T-helper 2 cell (primary cell): ENCODE results near the gene KREMEN1.
A peak's percentile ranks its signal among the peaks of the same experiment; 100 is the strongest.

ENCODE experiments used
- DNase-seq, 5 experiments: peaks; one replicate each; pipeline versions ENCODE4 v3.0.0 to v3.0.0-alpha.2; 2012 to 2022

Gene KREMEN1

DNA sequence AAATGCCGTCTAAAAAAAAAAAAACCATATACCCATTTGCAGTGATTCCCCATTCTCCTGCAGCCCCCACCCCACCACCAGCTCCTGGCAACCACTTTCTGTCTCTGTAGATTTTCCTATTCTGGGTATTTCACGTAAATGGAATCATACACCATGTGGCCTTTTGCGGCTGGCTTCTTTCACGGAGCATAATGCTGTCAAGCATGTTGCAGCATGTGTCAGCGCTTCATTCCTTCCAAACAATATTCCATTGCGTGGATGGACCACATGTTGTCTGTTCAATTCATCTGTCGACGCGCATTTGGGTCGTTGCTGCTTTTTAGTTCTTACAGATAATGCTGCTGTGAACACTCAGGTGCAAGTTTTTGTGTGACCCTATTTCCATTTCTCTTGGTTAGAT lies 118.1 kb downstream of the KREMEN1 start:
- no peak for DNase-seq

DNA sequence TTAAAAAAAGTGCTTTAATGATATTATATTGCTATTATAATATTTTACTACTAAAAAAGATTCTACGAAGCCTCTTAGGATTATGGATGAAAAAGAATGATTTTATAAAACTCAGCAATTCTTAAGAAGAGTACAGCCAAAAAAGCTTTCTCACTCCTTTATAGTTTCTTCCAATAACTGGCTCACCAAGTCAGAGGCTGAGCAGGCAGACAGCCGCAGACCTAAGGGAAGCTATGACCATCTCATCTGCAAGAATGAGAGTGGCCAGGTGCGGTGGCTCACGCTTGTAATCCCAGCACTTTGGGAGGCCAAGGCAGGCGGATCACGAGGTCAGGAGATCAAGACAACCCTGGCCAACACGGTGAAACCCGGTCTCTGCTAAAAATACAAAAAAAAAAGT lies 120.2 kb downstream of the KREMEN1 start:
- no peak for DNase-seq

DNA sequence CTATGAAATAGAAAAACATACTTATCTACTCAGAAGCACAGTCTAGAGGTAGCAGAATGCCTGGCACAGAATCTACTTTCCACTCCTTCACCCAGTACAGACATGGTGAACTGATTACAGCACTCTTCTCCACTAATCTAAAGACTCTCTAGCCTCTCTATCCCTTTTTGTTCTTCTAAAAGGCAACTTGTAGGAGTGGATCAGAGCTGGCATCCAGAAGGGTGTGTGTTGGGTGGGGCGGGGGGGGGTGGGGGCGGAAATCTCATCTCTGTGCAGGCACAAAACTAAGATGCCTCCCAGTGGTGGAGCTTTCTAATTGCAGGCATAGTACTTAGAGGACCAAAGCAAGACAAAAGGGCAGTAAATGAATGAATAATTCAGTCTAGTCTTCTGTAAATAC lies 121.3 kb downstream of the KREMEN1 start:
- no peak for DNase-seq

DNA sequence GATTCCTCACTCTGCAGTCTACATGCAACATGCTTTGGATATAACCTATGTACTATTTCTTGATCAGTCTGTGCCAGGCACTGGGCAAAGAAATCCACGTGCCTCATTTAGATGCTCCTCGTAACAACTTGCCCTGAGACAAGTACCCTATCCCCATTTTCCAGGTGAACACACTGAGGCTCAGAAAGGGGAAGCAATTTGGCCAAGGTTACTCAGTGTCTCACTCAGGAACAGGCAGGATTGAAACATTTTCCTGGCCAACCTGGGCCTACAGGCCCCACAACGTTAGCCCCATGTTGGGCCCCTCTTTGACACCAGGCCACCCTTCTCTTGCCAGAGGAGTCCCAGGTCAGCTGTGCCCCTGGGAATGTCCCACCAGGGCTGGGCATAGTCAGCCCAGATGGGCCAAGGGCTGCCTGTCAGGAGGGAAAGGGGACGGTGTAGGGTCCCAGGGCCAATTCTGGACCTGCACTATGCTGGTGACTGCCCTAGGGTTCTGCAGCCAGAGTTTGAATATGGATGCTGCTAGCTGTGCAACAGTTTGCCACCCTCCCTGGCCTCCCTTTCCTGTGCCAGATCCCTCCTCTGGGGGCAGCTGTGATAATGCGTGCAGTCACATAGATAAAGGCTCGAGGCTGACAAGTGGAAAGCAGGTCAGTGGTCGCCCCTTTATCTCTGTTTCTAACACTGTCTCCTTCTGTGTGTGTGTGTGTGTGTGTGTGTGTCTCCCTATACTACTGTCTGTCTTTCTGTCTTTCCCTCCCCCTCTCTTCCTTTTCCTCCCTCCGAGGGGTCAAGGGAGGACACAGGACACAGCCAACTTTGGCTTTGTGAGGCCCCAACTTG lies 122.5 kb downstream of the KREMEN1 start:
- no peak for DNase-seq

DNA sequence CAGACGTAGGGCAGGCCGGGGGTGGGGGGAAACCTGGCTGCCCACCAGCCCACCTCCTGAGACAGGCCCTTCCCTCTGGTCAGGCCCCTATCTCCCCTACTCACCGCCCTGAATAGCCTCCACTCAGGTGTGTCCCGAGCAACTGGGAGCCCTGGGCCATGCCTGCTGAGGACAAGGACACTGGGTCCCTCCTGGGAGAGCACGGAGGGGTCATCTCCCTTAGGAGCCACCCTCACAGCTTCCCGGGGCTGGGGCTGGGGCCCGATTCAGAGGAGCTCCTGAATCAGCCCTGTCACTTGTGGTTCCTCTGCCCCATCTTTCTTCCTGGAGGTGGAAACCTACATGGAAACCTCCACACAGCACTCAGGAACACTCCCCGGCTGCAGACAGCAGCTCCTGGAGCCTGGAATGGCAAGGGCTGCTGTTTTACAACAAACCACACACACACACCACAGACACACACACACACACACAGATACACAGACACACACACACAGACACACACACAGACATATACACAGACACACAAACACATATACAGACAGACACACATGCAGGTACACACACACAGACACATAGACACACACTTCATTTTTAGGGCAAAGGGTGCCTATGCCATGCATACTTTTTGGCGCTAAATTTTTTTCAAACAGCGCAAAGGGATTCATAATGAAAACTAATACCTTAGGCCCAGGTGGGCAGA lies 123.3 kb downstream of the KREMEN1 start:
- no peak for DNase-seq

DNA sequence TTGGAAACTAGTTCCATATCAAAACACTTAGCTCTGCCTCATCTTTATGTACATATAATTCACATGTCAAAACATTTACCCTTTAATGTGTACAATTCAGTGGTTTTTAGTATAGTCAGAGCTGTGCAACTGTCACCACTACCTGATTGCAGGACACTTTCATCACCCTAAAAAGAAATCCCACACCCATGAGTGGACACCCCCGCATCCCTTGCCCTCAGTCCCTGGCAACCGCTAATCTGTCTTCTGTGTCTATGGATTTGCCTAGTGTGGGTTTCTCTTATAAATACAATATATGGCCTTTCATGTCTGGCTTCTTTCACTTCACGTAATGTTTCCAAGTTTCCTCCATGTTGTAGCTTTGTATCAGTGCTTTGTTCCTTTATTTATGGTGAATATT lies 124.3 kb downstream of the KREMEN1 start:
- no peak for DNase-seq

DNA sequence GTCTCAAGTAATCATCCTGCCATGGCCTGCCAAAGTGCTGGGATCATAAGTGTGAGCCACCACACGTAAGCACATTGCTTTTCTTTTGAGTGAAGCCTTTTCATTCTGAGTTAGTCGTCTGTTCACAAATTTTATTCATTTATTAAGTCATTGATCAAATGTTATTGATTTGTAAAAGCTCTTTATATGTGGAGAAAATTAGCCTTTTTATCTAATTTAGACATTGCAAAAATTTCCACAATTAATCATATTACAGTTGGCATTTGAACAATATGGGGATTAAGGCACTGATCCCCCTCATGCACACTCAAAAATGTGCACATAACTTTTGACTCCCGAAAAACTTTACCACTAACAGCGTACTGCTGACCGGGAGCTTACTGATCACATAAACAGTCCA lies 125.4 kb downstream of the KREMEN1 start:
- DNase-seq: no peak

DNA sequence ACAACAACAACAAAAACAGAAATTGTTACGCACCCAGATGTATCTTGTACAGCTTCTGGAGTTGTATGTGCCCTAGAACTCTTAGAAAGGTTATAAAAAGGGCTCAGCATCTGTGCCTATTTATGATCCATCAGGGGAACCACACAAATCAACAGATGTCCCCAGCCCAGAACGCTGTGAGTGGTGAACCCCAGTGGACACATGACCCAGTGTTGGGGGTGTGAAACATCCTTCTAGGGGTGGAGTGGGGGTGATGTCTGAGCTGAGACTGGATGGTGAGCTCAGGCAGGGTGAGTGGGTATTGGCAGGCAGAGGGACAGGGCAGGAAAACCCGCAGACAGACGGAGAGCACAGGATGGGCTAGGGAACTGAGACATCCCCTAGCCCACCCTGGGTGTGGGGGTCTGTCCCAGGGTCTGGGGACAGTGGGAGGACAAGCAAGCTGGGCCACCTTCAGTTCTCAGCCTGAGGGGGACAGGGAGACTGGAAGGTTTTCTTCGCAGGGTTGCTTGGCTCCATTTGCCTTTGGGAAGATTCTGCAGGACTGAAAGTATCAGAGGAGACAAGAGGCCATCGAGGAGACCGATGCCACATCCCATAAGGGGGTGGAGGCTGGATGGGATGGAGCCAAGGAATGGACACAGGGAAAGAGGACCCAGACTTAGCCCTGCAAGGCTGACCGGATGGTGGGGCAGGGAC lies 127.0 kb downstream of the KREMEN1 start:
- no peak for DNase-seq

DNA sequence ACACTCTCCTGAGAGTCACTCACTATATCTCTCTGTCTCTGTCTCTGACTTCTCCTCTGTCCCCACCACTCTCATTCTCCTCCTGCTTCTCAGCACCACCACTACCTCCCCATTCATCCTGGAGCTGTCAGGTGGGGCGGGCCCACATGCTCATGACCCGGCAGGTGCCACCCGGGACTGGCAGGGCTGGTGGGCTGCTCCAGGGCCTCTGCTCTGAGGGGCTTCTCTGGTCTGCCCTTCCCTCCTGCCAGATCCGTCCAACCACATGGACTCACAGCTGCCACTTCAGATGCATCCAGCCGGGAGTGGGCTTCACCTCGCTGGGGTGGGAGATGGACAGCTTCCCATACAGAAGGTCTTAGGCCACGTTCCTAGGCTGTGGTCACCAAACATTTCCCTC lies 128.1 kb downstream of the KREMEN1 start:
- no peak for DNase-seq

DNA sequence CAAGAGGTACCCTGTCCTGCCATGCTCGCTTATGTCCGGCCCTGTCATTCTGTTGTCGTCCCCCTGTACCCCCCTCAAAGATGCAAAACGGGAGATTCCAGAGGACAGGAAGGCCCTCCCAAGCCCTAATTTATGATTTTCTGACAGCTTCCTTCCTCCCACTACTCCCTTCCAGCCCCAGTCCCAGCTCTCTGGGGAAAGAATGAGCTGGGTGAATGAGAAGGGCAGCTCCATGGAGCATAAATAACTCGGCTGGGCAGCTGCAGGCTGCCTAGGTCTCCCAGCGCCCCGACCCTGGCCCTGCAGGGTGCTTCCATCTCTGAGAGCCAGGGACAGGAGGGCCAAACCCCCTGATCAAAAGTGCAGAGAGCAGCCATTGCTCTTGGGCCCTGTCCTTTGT lies 128.9 kb downstream of the KREMEN1 start:
- no peak for DNase-seq

DNA sequence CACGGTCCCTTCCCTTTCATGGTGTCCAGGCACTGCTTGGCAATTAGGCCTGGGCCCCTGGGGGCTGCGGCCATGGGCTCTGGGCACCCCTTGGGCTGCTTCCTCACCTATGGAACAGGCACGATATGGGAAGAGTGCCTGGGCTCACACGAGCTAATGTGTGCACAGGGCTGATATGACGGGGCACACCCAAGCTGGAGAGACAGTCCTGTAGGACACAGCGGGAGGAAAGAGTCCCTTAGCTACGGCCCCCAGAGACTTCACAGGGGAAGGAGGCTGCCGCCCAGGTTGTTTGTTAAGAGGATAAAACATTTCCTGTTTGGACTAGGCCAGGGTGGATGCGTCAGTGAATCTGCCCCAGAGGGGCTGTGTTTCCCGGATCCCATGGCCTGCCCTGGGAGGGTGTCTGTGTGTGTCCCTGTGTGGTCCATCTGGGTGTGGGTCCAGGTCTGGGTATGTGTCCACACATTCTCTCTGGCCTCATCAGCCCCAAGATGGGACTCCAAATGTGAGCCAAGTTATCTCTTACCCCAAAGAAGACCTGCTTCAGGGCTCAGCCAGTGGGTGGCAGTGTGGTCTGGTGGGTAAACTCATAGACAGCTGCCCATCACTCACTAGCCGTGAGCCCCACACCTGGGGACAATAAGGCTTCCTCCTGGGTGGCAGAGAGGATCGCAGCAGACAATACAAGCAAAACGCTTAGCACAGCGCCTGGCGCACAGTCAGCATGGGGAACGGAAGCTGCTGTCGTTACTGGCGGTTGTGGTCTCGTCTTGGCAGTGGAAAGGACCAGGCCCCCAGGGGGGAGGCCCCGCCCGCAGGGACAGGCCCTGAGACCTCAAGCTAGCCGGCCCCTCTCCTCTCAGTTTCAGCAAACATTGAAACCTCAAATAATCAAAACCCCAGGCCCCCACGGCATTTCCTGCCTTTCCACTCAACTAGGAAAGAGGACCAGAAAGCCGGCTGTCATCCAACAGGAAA lies 129.7 kb downstream of the KREMEN1 start:
- DNase-seq: peak in 3 of 5 experiments; percentile 12 to 93 (median 15)

DNA sequence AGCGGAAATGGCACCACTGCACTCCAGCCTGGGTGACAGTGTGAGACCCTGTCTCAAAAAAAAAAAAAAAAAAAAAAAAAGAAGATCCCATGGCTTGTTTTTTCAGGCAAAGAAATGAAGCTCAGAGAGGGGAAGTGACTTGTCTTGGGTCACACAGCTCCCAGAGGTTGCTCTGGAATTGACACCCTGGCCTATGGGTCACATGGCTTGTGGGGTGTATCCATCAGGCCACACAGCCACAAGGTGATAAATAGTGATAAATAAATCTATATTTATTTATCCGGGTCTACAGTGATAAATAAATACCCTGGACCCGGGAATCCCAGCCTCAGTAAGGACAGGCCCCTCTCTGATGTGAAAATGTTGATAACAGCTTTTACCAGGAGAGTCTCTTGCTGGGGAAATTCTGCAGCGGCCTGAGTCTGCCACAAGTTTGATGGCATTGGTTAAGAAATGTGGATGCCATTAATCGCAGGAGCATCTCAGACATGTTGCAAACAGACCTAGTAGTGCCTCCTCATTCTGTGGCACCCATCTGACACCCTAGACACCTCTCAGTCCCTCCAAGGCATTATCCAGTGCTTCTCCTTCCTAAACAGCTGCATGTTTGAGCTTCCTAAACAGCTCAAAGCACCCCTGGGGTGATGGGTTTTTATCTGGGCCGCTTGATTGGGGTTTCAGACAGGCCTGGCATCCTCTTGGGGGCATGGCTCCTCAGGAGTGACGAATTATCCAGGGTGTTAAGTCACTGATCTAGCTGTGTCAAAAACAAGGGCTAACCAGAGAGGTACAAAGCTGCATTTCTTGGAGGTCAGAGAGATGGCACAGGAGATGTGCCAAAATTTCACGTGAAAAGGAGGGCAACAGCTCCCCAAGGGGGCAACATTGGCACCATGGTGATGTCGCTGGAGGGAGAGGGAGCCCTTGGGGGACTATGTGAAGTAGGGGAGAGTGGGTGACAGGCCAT lies 130.9 kb downstream of the KREMEN1 start:
- no peak for DNase-seq

DNA sequence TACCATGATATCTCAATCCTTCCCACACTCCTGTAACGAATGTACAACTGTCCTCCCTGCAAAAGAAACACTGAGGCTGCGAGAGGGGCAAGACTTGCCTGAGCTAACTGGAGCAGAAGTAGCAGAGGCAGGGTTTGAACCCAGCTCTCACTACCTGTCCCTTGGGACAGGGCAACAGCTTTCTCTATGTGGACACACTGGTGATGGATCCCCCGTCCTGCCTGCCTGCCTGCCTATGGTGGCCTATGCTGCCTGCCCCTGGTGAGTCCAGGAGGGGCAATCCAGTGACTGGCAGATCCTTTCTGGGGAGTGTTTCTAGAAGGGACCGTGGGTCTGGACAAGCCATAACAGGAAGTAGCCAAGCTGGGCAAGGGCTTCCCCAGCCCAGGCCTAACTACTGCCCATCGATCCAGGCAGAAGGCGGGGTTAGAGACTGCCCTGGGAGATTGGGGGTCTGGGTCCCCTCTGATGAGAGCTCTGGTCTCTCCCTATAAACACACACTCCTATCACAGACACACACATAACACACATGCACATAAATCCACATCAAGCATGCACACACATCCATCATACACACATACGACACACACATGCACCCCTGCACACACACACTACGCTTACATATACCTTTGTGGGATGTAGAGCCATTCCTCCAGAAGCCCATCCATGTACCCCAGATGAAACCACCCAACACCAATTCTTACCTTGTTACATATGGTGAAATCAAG lies 131.8 kb downstream of the KREMEN1 start:
- DNase-seq: no peak

DNA sequence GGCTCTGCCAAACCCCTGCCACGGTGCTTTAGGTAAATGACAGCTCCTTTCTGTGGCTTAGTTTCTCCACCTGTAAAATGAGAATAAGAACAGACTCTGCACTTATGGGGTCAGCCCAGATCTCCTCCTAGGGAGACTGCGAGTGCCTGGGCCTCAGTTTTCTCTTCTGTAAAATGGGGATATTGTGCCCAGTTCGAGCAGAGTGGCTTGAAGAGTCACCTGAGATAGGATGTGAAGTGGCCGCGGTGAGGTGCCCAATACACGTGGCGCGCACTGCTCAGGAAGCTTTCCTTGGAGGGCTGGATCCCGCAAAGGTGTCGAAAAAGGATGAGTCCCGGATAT lies 132.4 kb downstream of the KREMEN1 start:
- DNase-seq: no peak

DNA sequence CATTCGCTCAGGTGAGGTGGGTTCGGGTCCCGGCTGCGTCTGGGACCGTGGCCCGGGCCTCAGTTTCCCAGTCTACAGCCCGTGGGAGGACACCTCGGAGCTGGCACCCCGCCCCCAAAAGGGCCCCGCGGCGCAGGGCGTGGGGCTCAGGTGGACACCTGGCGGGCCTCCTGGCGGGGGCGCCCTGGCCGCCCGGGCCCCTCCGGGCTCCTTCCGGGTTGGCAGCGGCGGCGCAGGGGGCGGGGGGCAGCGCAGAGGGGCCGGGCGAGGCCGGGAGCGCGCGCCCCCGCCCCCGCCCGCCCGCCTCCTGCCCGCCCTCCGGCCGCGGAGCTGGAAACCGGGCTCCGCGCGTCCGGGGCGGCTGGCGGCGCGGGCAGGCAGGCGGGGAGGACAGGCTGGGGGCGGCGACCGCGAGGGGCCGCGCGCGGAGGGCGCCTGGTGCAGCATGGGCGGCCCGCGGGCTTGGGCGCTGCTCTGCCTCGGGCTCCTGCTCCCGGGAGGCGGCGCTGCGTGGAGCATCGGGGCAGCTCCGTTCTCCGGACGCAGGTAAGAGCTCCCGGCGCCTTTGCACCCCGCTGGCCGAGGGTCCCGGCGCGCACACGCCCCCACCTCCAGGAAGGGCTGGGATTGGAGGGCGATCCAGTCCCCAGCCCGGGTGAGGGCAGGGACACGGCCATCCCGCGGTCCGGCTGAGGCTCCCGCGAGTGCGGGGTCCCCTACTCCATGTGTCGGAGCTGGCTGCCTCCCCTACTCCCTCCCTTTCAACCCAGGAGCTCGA lies 132.9 kb downstream of the KREMEN1 start, which contains the start of gene EMID1:
Gene EMID1 (plus strand): TSS at position 303 of the 778 bp plus-strand sequence. CDS start 143 bp downstream, at position 446.
- DNase-seq: peak in 1 of 5 experiments; percentile 41

DNA sequence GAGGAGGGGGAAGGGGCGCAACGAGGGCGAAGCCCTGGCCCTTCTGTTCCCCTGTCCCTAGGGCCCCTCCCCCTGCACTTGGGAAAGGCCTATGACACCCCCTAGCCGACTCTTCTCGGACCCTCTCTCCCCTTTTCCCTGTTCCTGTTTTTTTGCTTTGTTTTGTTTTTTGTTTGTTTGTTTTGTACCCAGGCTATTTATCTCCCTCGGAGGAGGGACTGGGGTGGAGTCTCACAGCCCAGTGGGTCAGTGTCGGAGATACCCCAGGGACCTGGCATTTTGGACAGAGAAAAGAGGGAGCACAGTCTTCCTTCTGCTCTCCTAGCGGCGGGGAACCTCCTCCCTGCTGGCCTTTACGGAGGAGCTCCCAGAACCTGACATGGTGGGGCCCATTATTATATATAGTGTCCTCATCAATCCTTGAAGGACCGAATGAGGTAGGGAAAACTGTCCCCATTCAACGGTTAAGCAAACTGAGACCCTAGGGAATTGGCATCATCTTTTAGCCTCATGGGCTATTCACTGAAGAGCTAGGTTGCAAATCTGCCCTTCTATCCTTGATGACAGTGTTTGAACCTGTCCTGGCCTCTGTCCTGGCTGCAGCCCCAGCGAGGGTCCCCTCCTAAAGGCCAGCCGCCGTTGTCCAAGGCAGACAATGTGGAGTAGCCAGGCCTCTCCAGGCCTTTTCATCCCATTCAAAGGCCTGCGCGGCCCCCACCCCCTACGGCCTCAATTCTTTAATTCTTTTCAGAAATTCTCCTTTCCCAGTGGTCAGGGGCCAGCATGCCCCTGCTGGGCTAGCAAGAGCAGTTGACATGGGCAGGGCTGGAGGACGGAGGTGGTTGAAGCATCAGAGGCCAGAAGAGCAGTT lies 133.8 kb downstream of the KREMEN1 start:
- no peak for DNase-seq

DNA sequence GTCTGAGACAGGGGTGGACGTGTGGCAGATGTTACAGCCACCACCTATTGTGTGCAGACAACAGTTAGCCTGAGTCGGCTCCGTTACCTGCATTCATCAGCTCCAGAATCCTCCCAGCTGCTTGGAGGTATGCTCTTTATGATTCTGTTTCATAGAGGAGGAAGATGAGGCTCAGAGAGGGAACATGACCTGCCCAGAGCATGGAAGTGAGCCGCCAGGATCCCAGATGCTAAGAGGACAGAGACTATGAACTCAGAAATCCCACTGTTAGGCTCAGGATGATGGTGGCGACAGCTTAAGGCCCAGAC lies 134.4 kb downstream of the KREMEN1 start:
- DNase-seq: no peak
